ENCODE data around the gene CNTNAP5.

- TF ChIP-seq EZH2 (IDR thresholded peaks at IDR 0.05) (no peak), POLR2AphosphoS5 (IDR thresholded peaks at IDR 0.05; ENCODE audit: borderline replicate concordance, low read depth, low read length) (no peak), FOXP2 (optimal IDR thresholded peaks at IDR 0.05; ENCODE audit: control extremely low read depth, extremely low read length, insufficient read depth) (no peak)
These were observed 633.3 kb downstream of the CNTNAP5 start for GRCh38 chr2:124658373-124658772.
